Stimulated activated CD8-positive, alpha-beta memory T cell treated with anti-CD3 and anti-CD28 coated beads, Interleukin-15, amount 100 ng/mL, for 48 hours (primary cell): ENCODE results near the gene CA7.
"Not testable (repeated sequence)": the region's sequence is repeated elsewhere in the genome, so short reads cannot be mapped to it uniquely, and the experiment has no call there.

Source experiments
- DNase-seq, 2 donors: peaks; one replicate each; pipeline ENCODE4 v3.0.0-alpha.2; 2020; ENCODE audit warnings: low read depth in 2 of 2

CA7 gene

DNA sequence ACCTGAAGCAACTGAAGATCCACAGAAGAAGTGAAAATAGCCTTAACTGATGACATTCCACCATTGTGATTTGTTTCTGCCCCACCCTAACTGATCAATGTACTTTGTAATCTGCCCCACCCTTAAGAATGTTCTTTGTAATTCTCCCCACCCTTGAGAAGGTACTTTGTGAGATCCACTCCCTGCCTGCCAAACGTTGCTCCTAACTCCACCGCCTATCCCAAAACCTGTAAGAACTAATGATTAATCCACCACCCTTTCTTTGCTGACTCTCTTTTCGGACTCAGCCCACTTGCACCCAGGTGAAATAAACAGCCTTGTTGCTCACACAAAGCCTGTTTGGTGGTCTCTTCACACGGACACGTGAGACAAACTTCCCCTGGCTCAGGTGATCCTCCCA lies 52.5 kb downstream of the CA7 start:
- DNase-seq = not testable (repeated sequence)

DNA sequence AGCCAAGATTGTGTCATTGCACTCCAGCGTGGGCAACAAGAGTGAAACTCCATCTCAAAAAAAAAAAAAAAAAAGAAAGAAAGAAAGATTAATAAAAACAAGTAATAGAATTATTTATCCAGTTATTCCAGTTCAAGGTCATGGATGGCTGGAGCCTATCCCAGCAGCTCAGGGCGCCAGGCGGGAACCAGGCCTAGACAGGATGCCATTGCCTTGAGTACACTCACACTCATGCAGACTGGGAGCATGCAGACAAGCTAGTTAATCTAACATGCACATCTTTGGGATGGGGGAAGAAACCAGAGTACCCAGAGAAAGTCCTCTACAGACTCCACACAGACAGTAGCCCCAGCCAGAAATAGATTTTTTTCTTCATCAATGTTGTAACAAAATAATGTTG lies 54.0 kb downstream of the CA7 start:
- no peak for DNase-seq

DNA sequence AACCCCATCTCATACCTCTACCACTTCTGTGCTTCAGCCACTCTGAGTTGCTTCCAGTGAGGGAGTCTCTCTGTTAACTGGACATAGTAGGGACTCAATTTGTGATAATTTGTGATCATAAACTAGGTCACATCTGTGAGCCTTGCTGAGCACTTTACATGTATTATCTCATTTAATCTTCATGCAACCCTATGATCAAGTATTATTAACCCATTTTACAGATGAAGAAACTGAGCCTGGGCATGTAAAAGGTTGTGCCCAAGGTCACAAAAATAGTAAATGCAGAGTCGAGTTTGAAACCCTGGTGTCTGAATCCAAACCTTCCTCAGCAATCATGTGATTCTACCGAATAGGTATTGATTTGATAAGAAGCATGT lies 54.7 kb downstream of the CA7 start:
- no peak for DNase-seq

DNA sequence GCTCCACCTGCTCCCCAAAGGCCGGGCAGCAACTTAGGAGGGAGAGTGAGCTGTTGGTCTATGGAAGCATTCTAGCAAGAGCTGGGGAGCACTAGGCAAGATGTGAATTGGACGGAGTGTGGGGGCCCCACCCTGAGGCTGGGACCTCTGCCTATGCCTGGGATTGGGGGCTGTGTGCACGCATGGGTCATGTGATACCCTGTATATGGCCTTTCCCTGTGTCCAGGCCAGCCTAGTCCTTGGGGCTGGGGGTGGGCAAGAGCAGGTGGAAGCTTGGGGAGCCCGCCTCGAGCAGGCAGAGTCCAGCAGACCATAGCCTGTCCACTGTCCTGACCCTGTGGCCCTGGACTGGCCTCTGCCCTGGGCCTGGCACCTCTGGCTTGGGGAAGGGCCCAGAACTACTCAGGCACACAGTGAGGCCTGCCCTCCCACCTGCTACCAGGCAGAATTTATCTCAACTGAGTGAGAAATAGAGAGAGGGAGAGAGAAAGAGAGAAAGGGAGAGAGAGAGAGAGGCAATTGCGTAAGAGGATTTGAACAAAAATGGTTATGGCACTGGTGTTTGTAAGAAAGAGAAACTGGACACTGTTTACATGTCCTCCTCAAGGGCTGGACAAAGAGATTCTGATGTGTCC lies 55.2 kb downstream of the CA7 start:
- DNase-seq = no peak

DNA sequence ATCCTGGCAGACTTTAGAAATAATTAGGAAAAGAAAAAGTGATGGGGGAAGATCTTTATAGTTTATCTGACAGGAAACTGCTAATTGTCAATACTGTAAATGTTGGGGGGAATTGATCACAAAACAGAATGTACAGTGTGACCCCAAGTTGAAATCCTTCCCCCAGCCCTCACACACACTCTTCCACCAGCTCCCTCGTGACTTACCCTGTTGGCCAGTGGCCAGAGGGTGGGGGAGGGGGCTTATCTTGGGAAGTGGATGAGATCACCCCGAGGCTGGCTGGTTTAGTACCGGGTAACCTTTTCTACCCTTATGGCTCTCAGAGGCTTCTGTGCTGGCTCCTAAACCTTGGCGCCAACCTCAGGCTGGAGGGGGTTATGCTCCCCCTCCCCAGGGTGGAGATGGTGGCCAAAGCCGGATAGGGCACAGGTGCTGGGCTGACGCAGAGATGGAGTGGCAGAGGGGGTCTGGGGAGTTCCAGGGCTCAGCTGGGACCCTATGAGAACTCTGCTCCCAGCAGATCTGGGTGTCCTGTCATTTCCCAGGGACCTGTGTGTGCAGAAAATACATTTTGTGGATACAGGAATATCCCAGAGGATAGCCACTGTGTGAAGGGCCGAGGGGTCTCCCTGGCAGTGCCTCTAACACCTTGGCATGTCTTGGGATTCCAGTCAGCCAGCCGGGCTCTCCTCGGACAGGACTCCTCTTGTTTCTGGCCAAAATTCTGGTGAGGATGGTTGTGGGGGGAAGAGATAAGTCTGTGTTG lies 55.9 kb downstream of the CA7 start:
- DNase-seq = no peak

DNA sequence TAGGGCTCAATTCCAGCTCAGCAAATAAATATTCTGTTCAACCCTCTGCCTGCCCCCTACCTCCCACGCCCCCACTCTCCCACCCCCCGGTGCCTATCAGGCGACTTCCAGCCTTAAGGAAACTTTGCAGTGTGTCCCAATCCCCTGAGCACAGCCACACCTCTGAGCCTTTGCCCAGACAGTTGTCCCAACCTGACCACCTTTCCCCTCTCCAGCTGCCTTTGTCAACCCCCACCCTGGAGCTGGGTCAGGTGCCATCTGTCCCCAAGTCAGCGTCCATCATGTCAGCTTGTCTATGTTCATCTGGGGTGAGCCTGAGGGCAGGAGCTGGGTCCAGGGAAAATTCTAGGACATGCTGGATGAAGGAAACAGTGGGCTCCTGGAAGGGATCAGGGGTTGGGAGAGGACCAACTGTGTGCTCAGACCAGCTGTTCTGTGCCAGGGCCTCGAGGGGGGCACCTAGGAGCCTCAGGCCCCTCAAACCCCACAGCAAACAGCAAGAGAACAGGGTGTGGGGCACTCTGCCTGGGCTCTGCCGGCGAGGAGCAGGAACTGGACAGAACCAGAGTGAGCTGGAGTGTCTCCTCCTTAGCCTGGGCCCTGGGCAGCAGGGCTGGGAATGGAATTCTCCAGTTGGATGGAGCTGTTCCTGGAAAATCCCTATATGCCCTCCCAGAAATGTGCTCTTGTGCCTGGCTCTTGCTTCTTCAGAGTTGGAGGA lies 56.7 kb downstream of the CA7 start:
- no peak for DNase-seq

DNA sequence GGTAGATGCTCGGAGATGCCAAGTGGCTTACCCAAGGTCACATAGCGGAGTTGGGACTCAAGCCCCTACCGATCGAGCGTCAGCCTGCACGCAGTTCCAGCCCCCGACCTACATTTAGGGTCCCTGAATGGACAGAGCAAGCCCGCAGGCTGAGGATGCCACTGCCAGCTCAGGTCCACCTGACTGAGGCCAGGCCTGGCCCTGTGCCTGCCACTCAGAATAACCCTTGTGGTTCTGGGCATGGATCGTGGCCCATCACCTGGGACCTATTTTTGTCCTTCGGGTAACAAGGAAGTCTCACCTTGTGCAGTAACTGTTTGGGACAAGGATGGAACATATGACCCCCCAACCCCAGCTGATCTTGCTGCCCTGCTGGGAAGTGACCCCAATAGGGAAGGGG lies 57.4 kb downstream of the CA7 start:
- DNase-seq = no peak

DNA sequence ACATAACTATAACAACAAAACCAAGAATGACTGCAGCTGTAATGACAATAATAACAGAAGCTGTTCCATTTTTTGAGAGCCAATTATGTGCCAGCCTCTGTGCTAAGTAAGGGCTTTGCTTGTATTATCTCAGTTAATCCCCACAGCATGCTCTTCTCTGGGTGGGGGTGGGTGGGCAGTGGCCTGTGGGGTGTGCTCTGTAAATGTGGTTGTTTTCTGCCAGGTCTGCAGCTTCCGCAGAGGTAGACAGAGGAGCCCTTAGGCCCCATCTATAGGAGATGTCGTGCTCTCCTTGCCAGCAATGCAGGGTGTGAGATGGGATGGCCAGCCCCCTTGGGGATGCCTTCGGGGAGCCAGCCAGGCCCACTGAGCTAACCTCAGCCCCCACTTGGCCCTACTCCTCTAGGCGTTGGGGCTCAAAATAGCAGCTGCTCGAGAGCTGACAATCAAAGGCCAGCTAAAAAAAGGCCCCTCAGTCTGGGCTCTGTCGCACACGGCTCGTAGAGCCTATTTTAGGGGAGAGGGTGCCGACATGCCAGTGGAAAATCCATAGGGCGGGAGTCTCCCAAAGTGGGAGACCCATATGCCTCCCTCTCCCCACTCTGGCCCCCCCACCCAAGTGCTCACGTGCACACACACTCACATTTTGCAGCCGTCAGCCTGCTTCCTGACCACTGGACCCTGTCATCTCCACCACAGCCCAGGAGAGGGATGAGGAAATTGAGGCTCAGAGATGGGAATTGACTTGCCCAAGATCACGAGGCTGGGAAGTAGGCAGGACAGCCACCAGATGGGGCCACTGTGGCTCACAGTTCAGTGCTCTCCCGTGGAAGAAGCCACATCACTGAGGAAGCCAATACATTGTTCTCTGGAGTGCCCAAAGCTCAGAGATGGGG lies 58.7 kb downstream of the CA7 start:
- no peak for DNase-seq
